ENCODE measurements around the gene SLC24A2. TPM values are rescaled to one million over a fixed set of nuclear protein-coding genes. Genes with fewer than 3 reads are reported as not detected.
"Not testable (repeated sequence)": the region's sequence is repeated elsewhere in the genome, so short reads cannot be mapped to it uniquely, and the experiment has no call there.

SLC24A2 gene
- under 1 TPM; 0.05 TPM for total RNA-seq

- Histone ChIP-seq H3K27me3 (peaks cover 13% of the 10 kb centered on the region), H3K27ac (no peak within 1 kb of the TSS), H3K9me3 (no peaks in the 10 kb centered on the region), H3K4me3 (no peak within 1 kb of the TSS), H3K36me3 (no peaks in the 10 kb centered on the region), H3K4me1 (no peaks in the 10 kb centered on the region), H3K9ac (ENCODE audit: low read depth in 2 of 2, low read length in 2 of 2) (no peak within 1 kb of the TSS)
- TF ChIP-seq, protein P1, sequence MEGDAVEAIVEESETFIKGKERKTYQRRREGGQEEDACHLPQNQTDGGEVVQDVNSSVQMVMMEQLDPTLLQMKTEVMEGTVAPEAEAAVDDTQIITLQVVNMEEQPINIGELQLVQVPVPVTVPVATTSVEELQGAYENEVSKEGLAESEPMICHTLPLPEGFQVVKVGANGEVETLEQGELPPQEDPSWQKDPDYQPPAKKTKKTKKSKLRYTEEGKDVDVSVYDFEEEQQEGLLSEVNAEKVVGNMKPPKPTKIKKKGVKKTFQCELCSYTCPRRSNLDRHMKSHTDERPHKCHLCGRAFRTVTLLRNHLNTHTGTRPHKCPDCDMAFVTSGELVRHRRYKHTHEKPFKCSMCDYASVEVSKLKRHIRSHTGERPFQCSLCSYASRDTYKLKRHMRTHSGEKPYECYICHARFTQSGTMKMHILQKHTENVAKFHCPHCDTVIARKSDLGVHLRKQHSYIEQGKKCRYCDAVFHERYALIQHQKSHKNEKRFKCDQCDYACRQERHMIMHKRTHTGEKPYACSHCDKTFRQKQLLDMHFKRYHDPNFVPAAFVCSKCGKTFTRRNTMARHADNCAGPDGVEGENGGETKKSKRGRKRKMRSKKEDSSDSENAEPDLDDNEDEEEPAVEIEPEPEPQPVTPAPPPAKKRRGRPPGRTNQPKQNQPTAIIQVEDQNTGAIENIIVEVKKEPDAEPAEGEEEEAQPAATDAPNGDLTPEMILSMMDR (IDR thresholded peaks at IDR 0.05): no peak
- no peak for DNase-seq
- intact Hi-C loops (cut with DNase I): no loop called here
Observed at GRCh38 chr9:19788614-19789271, at the start of gene SLC24A2. Gene SLC24A2 (minus strand): TSS chr9:19789037.

- H3K27me3 ChIP-seq; H3K9ac ChIP-seq (ENCODE audit: low read depth in 2 of 2, low read length in 2 of 2); H3K36me3 ChIP-seq; DNase-seq; intact Hi-C loops (cut with DNase I); H3K9me3 ChIP-seq; H3K27ac ChIP-seq; H3K4me1 ChIP-seq; H3K4me3 ChIP-seq: not testable (repeated sequence)
Observed at GRCh38 chr9:19833331-19833730, 44.5 kb upstream of the SLC24A2 start.

DNA sequence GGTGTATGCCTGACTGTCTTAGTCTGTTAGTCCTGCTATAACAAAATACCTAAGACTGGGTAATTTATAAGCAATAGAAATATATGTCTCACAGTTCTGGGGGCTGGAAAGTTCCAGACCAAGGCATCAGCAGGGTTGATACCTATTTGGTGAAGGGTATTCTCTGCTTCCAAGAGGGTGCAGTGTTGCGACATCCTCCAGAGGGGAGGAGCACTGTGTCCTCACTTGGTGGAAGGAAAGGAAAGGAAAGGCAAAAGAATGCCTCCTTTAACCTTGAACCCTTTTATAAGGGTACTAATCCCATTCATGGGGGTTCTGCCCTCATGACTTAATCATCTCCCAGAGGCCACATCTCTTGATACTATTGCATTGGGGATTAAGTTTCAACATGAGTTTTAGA lies 42.0 kb upstream of the SLC24A2 start:
- intact Hi-C loops (cut with DNase I): no loop called here
- no peak for DNase-seq
- no peak overlapping the region for H3K9ac ChIP-seq (ENCODE audit: low read depth in 2 of 2, low read length in 2 of 2)
- TF ChIP-seq, protein P1 (IDR thresholded peaks at IDR 0.05): no peak
- H3K9me3 ChIP-seq: no peaks in the 10 kb centered on the region
- no peaks in the 10 kb centered on the region for H3K36me3 ChIP-seq
- H3K4me1 ChIP-seq: no peaks in the 10 kb centered on the region
- no peak overlapping the region for H3K4me3 ChIP-seq
- H3K27ac ChIP-seq: no peak overlapping the region
- H3K27me3 ChIP-seq: no peaks in the 10 kb centered on the region

DNA sequence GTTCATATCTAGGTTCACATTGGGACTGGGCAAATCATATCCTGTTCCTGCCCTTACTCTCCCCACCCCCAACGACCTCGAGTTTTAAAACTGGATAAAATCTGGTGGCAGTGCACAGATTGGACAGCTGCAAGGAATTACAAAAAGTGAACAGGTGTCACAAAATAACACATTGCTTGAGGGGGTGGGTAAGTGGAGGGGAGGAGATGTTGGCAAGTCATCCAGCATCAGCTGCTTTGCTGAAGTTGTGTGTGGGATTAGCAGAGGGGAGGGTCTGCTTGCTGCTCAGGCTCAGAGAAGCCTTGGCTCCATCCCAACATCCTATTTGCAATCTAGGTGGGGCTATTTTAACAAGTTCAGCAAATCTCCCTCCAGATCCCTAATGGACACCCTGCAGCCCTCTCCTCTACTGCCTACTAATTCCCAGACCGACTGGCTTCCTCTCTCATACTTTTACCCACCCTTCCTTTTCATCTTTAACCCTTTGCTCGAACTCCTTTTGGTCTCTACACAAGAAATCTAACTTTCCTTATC lies 39.8 kb upstream of the SLC24A2 start:
- intact Hi-C loops (cut with DNase I): no loop called here

DNA sequence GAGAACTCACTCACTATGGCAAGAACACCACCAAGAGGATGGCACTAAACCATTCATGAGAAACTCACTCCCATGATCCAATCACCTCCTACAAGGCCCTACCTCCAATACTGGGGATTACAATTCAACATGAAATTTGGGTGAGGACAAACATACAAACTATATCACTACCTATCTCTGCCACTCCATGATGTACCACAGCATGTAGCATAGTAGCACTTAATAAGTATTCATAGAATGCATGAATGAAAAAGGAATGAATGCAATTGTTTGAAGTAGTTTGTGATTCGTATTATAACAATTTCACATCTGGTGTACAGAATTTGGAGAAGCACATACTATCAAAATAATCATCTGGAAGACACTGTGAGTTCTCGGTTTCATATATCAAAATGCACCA lies 27.9 kb upstream of the SLC24A2 start:
- TF ChIP-seq, protein P1 (IDR thresholded peaks at IDR 0.05): no peak
- Histone ChIP-seq H3K9ac (ENCODE audit: low read depth in 2 of 2, low read length in 2 of 2) (no peak overlapping the region), H3K4me1 (no peaks in the 10 kb centered on the region), H3K4me3 (no peak overlapping the region), H3K27ac (no peak overlapping the region), H3K9me3 (no peaks in the 10 kb centered on the region), H3K27me3 (no peaks in the 10 kb centered on the region), H3K36me3 (no peaks in the 10 kb centered on the region)
- no peak for DNase-seq
- intact Hi-C loops (cut with DNase I): no loop called here

More for the DNA sequence above, 39.8 kb upstream of the SLC24A2 start:
- Histone ChIP-seq H3K9ac (ENCODE audit: low read depth in 2 of 2, low read length in 2 of 2) (no peak overlapping the region), H3K4me3 (no peak overlapping the region), H3K36me3 (no peaks in the 10 kb centered on the region), H3K27ac (no peak overlapping the region), H3K27me3 (no peaks in the 10 kb centered on the region), H3K4me1 (no peaks in the 10 kb centered on the region), H3K9me3 (no peaks in the 10 kb centered on the region)
- DNase-seq: no peak
- TF ChIP-seq, protein P1 (IDR thresholded peaks at IDR 0.05): no peak

GRCh38 chr9:19812194-19812593 lies 23.4 kb upstream of the SLC24A2 start:
- no peaks in the 10 kb centered on the region for H3K4me1 ChIP-seq
- TF ChIP-seq, protein P1 (IDR thresholded peaks at IDR 0.05): no peak
- no peaks in the 10 kb centered on the region for H3K9me3 ChIP-seq
- H3K9ac ChIP-seq (ENCODE audit: low read depth in 2 of 2, low read length in 2 of 2): no peak overlapping the region
- intact Hi-C loops (cut with DNase I): no loop called here
- H3K36me3 ChIP-seq: no peaks in the 10 kb centered on the region
- H3K27me3 ChIP-seq: no peaks in the 10 kb centered on the region
- no peak overlapping the region for H3K27ac ChIP-seq
- no peak for DNase-seq
- no peak overlapping the region for H3K4me3 ChIP-seq
